WERI-Rb-1 (cell line): Measurements from ENCODE around the gene SUN5.

Experiments
- DNase-seq: peaks from one replicate; pipeline ENCODE4 v3.0.0-alpha.2; 2020
- H3K27ac ChIP-seq: fragments of 250-450 bp; sonication (Bioruptor Pico); 2 replicates; pipeline ENCODE4 v1.5.1; 2020; ENCODE audit warnings: mild to moderate bottlenecking, moderate library complexity
- H3K27me3 ChIP-seq: fragments of 250-450 bp; sonication (Bioruptor Pico); 2 replicates; pipeline ENCODE4 v1.5.1; 2021; ENCODE audit warnings: mild to moderate bottlenecking, low read depth, moderate library complexity; ENCODE audit not compliant: insufficient read depth, severe bottlenecking
- H3K36me3 ChIP-seq: fragments of 250-450 bp; sonication (Bioruptor Pico); 2 replicates; pipeline ENCODE4 v1.5.1; 2020; ENCODE audit warnings: mild to moderate bottlenecking, moderate library complexity
- H3K4me3 ChIP-seq: 2 replicates; pipeline ENCODE4 v1.5.1; 2011; ENCODE audit warnings: low read depth, mild to moderate bottlenecking, control low read depth, low read length
- H3K9me3 ChIP-seq: fragments of 250-450 bp; sonication (Bioruptor Pico); 2 replicates; pipeline ENCODE4 v1.5.1; 2021; ENCODE audit warnings: mild to moderate bottlenecking, moderate library complexity; ENCODE audit not compliant: severe bottlenecking
- TF ChIP-seq, protein P1 (sequence below): IDR thresholded peaks from 2 replicates; pipeline ENCODE4 v1.5.1; 2011; ENCODE audit warnings: low read depth, mild to moderate bottlenecking, control low read depth, inconsistent platforms, low read length

The SUN5 gene

GRCh38 chr20:33022289-33022688 lies 18.1 kb upstream of the SUN5 start:
- Histone ChIP-seq H3K4me3 (no peak overlapping the region), H3K9me3 (no peaks in the 10 kb centered on the region), H3K36me3 (no peaks in the 10 kb centered on the region), H3K27ac (no peak overlapping the region), H3K27me3 (no peaks in the 10 kb centered on the region)
- TF ChIP-seq, protein P1, sequence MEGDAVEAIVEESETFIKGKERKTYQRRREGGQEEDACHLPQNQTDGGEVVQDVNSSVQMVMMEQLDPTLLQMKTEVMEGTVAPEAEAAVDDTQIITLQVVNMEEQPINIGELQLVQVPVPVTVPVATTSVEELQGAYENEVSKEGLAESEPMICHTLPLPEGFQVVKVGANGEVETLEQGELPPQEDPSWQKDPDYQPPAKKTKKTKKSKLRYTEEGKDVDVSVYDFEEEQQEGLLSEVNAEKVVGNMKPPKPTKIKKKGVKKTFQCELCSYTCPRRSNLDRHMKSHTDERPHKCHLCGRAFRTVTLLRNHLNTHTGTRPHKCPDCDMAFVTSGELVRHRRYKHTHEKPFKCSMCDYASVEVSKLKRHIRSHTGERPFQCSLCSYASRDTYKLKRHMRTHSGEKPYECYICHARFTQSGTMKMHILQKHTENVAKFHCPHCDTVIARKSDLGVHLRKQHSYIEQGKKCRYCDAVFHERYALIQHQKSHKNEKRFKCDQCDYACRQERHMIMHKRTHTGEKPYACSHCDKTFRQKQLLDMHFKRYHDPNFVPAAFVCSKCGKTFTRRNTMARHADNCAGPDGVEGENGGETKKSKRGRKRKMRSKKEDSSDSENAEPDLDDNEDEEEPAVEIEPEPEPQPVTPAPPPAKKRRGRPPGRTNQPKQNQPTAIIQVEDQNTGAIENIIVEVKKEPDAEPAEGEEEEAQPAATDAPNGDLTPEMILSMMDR = no peak
- no peak for DNase-seq

DNA sequence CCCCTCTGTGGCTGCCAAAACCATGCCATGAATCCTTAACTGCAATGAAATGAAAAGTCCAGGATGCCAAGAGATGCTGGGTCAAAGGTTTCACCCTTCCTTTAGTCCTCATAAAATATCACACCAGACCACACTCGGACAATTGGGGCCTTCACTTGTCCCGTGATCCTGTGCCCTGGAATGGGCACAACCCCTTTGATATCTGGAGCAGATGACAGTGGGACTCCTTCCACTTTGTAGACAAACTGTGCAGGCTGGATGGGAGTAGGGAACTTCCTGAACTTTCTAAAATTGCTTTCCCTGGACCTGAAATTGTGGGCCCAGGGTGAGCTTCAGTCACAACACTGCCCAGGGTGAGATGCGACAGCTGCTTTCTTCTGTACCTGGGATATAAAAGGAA lies 17.6 kb upstream of the SUN5 start:
- Histone ChIP-seq H3K36me3 (no peaks in the 10 kb centered on the region), H3K27me3 (no peaks in the 10 kb centered on the region), H3K4me3 (no peak overlapping the region), H3K27ac (no peak overlapping the region), H3K9me3 (no peaks in the 10 kb centered on the region)
- DNase-seq = no peak
- TF ChIP-seq, protein P1 = no peak

GRCh38 chr20:33020278-33021161 lies 16.3 kb upstream of the SUN5 start:
- no peaks in the 10 kb centered on the region for H3K27me3 ChIP-seq
- H3K36me3 ChIP-seq = no peaks in the 10 kb centered on the region
- no peak for DNase-seq
- no peak overlapping the region for H3K27ac ChIP-seq
- TF ChIP-seq, protein P1 = no peak
- no peak overlapping the region for H3K4me3 ChIP-seq
- no peaks in the 10 kb centered on the region for H3K9me3 ChIP-seq

DNA sequence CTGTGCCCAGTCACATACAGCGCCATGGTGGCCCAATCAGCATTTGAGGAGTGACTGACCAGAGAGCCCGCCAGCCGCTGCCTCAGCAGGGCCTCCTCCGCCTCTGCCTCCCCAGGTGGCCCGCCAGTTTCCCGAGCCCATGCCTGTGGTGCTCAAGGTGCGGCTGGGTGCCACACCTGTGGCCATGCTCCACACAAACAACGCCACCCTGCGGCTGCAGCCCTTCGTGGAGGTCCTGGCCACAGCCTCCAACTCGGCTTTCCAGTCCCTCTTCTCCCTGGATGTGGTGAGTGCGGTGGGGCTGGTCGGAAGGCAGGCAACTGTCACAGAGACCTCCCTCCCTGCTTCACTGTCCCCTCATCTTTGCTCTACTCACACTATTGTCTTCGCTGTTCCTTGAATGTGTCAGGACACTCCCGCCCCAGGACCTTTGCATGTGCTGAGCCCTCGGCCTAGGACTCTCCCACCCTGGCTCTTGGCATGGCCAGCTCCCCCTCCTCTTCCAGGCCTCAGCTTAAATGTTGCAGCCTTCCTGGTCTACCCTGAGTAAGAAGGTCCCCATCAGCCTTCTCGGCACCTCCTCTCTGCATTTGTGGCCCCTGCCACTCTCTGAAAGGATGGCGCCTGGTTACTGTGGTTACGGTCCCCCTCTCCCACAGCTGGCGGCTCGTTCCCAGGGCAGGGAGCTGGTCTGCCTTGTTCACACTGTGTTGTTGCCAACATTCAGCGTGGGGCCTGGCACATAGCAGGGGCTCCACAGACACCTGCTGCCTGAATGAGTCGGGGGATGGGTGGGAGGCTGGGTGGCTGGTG lies 15.4 kb upstream of the SUN5 start:
- H3K9me3 ChIP-seq = no peaks in the 10 kb centered on the region
- no peaks in the 10 kb centered on the region for H3K36me3 ChIP-seq
- no peaks in the 10 kb centered on the region for H3K27me3 ChIP-seq
- no peak overlapping the region for H3K4me3 ChIP-seq
- TF ChIP-seq, protein P1 = no peak
- no peak overlapping the region for H3K27ac ChIP-seq
- no peak for DNase-seq

DNA sequence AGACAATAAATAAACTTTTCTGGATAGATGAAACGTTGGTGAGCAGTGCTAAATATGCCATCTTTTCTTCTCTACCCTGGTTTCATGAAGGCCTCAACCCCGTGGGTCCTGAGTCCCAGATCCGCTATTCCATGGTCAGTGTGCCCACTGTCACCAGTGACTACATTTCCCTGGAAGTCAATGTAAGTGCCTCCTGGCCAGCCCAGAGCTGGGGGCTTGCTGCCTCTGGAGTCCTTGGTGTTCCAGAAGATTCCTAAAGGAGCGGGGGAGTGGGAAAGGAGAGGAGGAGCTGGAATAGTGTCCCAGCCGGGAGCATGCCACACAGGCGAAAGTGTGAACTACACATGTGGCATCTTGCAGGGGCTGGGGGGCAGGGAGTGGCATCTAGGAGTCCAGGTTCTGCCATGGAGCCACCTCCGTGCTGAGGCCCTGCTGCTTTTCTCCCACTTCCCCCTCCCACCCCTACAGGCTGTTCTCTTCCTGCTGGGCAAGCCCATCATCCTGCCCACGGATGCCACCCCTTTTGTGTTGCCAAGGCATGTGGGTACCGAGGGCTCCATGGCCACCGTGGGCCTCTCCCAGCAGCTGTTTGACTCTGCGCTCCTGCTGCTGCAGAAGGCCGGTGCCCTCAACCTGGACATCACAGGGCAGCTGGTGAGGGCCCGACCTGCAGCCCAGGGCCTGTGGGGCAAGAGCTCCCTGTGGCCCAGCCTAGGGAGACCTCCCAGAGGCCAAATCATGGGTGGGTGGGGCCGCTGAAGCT lies 14.1 kb upstream of the SUN5 start:
- Histone ChIP-seq H3K4me3 (no peak overlapping the region), H3K27ac (no peak overlapping the region), H3K27me3 (no peaks in the 10 kb centered on the region), H3K9me3 (no peaks in the 10 kb centered on the region), H3K36me3 (no peaks in the 10 kb centered on the region)
- TF ChIP-seq, protein P1 = no peak
- DNase-seq = no peak
